Panc1 (cell line): Measurements from ENCODE around the gene DEFB123. TPM values are rescaled to one million over a fixed set of nuclear protein-coding genes. Genes with fewer than 3 reads are reported as not detected.

Experiments
- ATAC-seq: fragments of 200-7000 bp; cut with Tn5 transposase; 2 replicates; pipeline ENCODE4 v1.9.1; 2020; ENCODE audit warnings: mild to moderate bottlenecking, moderate library complexity
- BruUV-seq: library from RNA; stranded (reverse); fragments of 400-500 nt; replicated peaks from 2 replicates; lab custom pipeline; 2021; lab: Mats Ljungman, UMichigan
- CTCF ChIA-PET: fragments of 300-600 bp; sonication (Branson Sonifier 250); formaldehyde crosslinking; loops from one replicate; lab custom pipeline; 2022; ENCODE audit warnings: antibody characterized with exemption; lab: Charles Lee
- POLR2A ChIA-PET: fragments of 300-600 bp; sonication (Branson Sonifier 250); formaldehyde crosslinking; loops from one replicate; lab custom pipeline; 2022; ENCODE audit warnings: antibody characterized with exemption; lab: Charles Lee
- DNase-seq: peaks from one replicate; pipeline ENCODE4 v3.0.0-alpha.2; 2010; ENCODE audit warnings: low read depth, low spot score
- H3K27ac ChIP-seq: 2 replicates; pipeline ENCODE4 v1.5.1; 2011; ENCODE audit warnings: mild to moderate bottlenecking, low read length, inconsistent platforms
- H3K27me3 ChIP-seq: fragments of 200-500 bp; sonication (Bioruptor generic); 2 replicates; pipeline ENCODE4 v1.6.0; 2014; ENCODE audit warnings: low read length, inconsistent platforms; ENCODE audit not compliant: control insufficient read depth, insufficient read depth
- H3K36me3 ChIP-seq: fragments of 200-500 bp; sonication (Bioruptor generic); 2 replicates; pipeline ENCODE4 v1.5.1; 2014; ENCODE audit warnings: inconsistent platforms, mild to moderate bottlenecking, low read length, moderate library complexity; ENCODE audit not compliant: control insufficient read depth, insufficient read depth
- H3K4me1 ChIP-seq: 2 replicates; pipeline ENCODE4 v1.5.1; 2011; ENCODE audit warnings: inconsistent platforms, mild to moderate bottlenecking, low read length, moderate library complexity; ENCODE audit not compliant: control insufficient read depth, insufficient read depth
- H3K4me3 ChIP-seq, 2 experiments: 2 replicates each; pipeline ENCODE4 v1.5.1; 2011 to 2012; ENCODE audit warnings: low read depth in 2 of 2, low read length in 2 of 2, mild to moderate bottlenecking in 2 of 2, inconsistent platforms in 1 of 2, moderate library complexity in 1 of 2
- H3K9me3 ChIP-seq: fragments of 200-500 bp; sonication (Bioruptor generic); 2 replicates; pipeline ENCODE4 v1.5.1; 2014; ENCODE audit warnings: low read depth, mild to moderate bottlenecking, inconsistent platforms, low read length, moderate library complexity; ENCODE audit not compliant: control insufficient read depth, insufficient read depth
- POLR2AphosphoS5 ChIP-seq: IDR thresholded peaks from 2 replicates; pipeline ENCODE4 v1.6.1; 2012; ENCODE audit warnings: mild to moderate bottlenecking, low read depth, low read length, moderate library complexity
- SIN3A ChIP-seq: IDR thresholded peaks from 2 replicates; pipeline ENCODE4 v1.6.1; 2012; ENCODE audit warnings: low read depth, mild to moderate bottlenecking, low read length, moderate library complexity, borderline replicate concordance; ENCODE audit not compliant: insufficient read depth
- TCF7L2 ChIP-seq: IDR thresholded peaks from 2 replicates; pipeline ENCODE4 v1.6.1; 2011; ENCODE audit warnings: mild to moderate bottlenecking, low read depth, low read length, inconsistent platforms
- in situ Hi-C: cut with HindIII; loops from 2 replicates; pipeline ENCODE4 v1.10.0; 2016; ENCODE audit warnings: low sequenced_read_pairs, low pct_unique_long_range_greater_than_20kb
- intact Hi-C: fragments of 100-400 bp; cut with micrococcal nuclease; formaldehyde crosslinking; loops from one replicate; pipeline ENCODE4 v1.10.0; 2022; ENCODE audit not compliant: unreplicated experiment
- total RNA-seq: library from RNA; stranded (reverse); gene quantifications from one replicate; pipeline ENCODE4 v1.2.1, GENCODE V29; 2021; ENCODE audit not compliant: unreplicated experiment
- TF ChIP-seq, protein P1 (sequence below): fragments of 450-650 bp; IDR thresholded peaks from 2 replicates; pipeline ENCODE4 v1.5.1; 2017; ENCODE audit warnings: mild to moderate bottlenecking
- TF ChIP-seq, protein P2 (sequence below), 2 experiments: IDR thresholded peaks; 2 replicates each; pipeline ENCODE4 v1.6.1; 2011 to 2012; ENCODE audit warnings: low read depth in 2 of 2, control low read depth in 1 of 2, low read length in 1 of 2, mild to moderate bottlenecking in 1 of 2, moderate library complexity in 1 of 2; ENCODE audit not compliant: insufficient read depth in 1 of 2

Gene DEFB123
- total RNA-seq, 1 experiment from 2014 or later, result not detected

DNA sequence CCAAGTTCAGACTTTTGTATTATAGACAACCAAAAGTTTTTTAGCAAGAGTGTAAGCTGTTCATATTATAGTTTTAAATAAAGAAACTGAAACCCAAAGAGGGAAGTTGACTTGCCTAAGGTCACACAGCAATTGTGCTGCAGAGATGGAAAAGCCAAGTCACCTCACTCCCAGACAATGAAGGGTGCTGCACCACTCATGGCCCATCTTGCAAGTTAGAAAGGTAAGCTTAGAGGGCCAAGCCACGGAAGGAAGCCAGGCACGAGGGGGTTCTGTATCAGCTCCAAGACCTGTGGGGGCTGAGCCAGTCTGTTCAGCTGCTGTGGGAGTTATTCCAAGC is 33.6 kb downstream of the DEFB123 start:
- no peaks in the 10 kb centered on the region for H3K9me3 ChIP-seq
- ATAC-seq (0 out of 2 replicates have a peak, but pooled peaks have one; percentile 5), DNase-seq (no peak)
- intact Hi-C loops, result no loop called here
- ChIA-PET CTCF (interaction anchor here (0.6 to 3.9 kb wide), 3 partner anchors 13 to 40 kb away, joined by 3 to 21 read pairs (median 6); partner anchors contain the start of gene HM13), POLR2A (no interaction called here)
- peaks cover 12% of the 10 kb centered on the region; the same call in 1 of the 2 replicates for H3K4me1 ChIP-seq
- TF ChIP-seq POLR2AphosphoS5 (no peak), TCF7L2 (no peak), SIN3A (no peak)
- TF ChIP-seq, protein P1, sequence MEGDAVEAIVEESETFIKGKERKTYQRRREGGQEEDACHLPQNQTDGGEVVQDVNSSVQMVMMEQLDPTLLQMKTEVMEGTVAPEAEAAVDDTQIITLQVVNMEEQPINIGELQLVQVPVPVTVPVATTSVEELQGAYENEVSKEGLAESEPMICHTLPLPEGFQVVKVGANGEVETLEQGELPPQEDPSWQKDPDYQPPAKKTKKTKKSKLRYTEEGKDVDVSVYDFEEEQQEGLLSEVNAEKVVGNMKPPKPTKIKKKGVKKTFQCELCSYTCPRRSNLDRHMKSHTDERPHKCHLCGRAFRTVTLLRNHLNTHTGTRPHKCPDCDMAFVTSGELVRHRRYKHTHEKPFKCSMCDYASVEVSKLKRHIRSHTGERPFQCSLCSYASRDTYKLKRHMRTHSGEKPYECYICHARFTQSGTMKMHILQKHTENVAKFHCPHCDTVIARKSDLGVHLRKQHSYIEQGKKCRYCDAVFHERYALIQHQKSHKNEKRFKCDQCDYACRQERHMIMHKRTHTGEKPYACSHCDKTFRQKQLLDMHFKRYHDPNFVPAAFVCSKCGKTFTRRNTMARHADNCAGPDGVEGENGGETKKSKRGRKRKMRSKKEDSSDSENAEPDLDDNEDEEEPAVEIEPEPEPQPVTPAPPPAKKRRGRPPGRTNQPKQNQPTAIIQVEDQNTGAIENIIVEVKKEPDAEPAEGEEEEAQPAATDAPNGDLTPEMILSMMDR, result no peak
- TF ChIP-seq, protein P2, sequence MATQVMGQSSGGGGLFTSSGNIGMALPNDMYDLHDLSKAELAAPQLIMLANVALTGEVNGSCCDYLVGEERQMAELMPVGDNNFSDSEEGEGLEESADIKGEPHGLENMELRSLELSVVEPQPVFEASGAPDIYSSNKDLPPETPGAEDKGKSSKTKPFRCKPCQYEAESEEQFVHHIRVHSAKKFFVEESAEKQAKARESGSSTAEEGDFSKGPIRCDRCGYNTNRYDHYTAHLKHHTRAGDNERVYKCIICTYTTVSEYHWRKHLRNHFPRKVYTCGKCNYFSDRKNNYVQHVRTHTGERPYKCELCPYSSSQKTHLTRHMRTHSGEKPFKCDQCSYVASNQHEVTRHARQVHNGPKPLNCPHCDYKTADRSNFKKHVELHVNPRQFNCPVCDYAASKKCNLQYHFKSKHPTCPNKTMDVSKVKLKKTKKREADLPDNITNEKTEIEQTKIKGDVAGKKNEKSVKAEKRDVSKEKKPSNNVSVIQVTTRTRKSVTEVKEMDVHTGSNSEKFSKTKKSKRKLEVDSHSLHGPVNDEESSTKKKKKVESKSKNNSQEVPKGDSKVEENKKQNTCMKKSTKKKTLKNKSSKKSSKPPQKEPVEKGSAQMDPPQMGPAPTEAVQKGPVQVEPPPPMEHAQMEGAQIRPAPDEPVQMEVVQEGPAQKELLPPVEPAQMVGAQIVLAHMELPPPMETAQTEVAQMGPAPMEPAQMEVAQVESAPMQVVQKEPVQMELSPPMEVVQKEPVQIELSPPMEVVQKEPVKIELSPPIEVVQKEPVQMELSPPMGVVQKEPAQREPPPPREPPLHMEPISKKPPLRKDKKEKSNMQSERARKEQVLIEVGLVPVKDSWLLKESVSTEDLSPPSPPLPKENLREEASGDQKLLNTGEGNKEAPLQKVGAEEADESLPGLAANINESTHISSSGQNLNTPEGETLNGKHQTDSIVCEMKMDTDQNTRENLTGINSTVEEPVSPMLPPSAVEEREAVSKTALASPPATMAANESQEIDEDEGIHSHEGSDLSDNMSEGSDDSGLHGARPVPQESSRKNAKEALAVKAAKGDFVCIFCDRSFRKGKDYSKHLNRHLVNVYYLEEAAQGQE (IDR thresholded peaks at IDR 0.05; ENCODE audit: insufficient read depth in 1 of 2, low read depth in 2 of 2, low read length in 1 of 2), result no peak
- in situ Hi-C loops, result no loop called here
- H3K27me3 ChIP-seq, result 0 out of 2 replicates have a peak, but pooled peaks cover 2% of the 10 kb centered on the region
- H3K36me3 ChIP-seq, result no peaks in the 10 kb centered on the region
- no TSS peak for BruUV-seq
- no peak overlapping the region for H3K4me3 ChIP-seq
- no peak overlapping the region for H3K27ac ChIP-seq

DNA sequence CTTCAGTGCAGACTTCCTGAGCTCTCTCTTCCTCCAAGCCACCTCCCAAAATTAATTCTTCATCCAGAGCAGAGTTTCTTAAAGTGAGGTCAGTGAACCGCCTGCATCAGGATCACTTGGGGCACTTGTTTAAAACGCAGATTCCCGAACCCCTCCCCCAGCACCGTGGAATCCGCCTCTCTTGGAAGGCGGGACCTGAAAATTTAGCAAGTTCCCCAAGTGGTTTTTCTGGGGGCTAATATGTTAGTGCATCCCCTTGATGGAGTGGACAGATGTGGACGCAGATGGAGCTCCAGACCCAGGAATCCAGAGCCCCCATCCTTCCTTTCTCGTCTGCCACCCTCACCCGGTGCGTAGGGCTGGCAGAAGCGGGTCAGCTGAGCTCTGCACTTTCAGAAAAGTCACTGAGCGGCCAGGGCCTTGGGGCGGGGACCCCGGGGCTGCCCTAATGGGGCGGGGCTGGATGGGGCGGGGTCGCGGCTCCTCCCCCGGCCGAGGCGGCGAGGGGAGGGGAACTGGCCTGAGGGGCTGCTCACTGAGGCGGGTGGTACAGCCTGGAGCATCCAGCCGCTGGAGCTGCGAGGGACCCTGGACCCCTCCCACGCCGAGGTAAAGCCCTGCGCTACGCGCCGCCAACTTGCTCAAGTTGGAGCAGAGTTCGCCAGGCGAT is 34.5 kb downstream of the DEFB123 start, which contains the start of the genes DEFB124 and REM1:
TSS of gene DEFB124 (minus strand) at position 370 of the 670 bp plus-strand sequence. CDS start 2,114 bp downstream, outside the sequence.
TSS of gene REM1 (plus strand) at position 531 of the 670 bp plus-strand sequence. CDS start 1,158 bp downstream, outside the sequence.
- no peak within 1 kb of the TSS for H3K27ac ChIP-seq
- in situ Hi-C loops (no loop called here), intact Hi-C loops (no loop called here)
- TF ChIP-seq POLR2AphosphoS5, result no peak
- TF ChIP-seq TCF7L2, result no peak
- TF ChIP-seq SIN3A, result no peak
- TF ChIP-seq, protein P2 (IDR thresholded peaks at IDR 0.05; ENCODE audit: insufficient read depth in 1 of 2, low read depth in 2 of 2, low read length in 1 of 2), result no peak
- TF ChIP-seq, protein P1, result no peak
- H3K36me3 ChIP-seq, result no peaks in the 10 kb centered on the region
- CTCF ChIA-PET, result interaction anchor here (0.7 to 3.9 kb wide), 3 partner anchors 11 to 28 kb away, joined by 3 to 21 read pairs (median 4); no protein-coding TSS in a partner anchor
- no TSS peak for BruUV-seq
- POLR2A ChIA-PET, result no interaction called here
- H3K4me1 ChIP-seq, result peaks cover 12% of the 10 kb centered on the region; the same call in 1 of the 2 replicates
- no peaks in the 10 kb centered on the region for H3K9me3 ChIP-seq
- 0 out of 2 replicates have a peak, but pooled peaks cover 2% of the 10 kb centered on the region for H3K27me3 ChIP-seq
- peak within 1 kb of the TSS; percentile 32 to 46 for H3K4me3 ChIP-seq
- ATAC-seq (peak; percentile 43; the same call in 1 of the 2 replicates), DNase-seq (no peak)
